ENCODE measurements around the gene TRIL.

Gene TRIL

GRCh38 chr7:28964056-28964455 is 5.9 kb upstream of the TRIL start:
- TF ChIP-seq CTCF (IDR thresholded peaks at IDR 0.05; ENCODE audit: extremely low read depth, missing control alignments) = no peak
- DNase-seq (ENCODE audit: low spot score) = no peak

GRCh38 chr7:28961972-28962371 is 3.8 kb upstream of the TRIL start:
- no peak for TF ChIP-seq CTCF (IDR thresholded peaks at IDR 0.05; ENCODE audit: extremely low read depth, missing control alignments)
- DNase-seq (ENCODE audit: low spot score) = no peak

- no peak for DNase-seq (ENCODE audit: low spot score)
- no peak for TF ChIP-seq CTCF (IDR thresholded peaks at IDR 0.05; ENCODE audit: extremely low read depth, missing control alignments)
These were observed 2.1 kb upstream of the TRIL start for GRCh38 chr7:28960071-28960840.

GRCh38 chr7:28958980-28959347 is 834 bp upstream of the TRIL start:
- DNase-seq (ENCODE audit: low spot score) = no peak
- TF ChIP-seq CTCF (IDR thresholded peaks at IDR 0.05; ENCODE audit: extremely low read depth, missing control alignments) = no peak

GRCh38 chr7:28957751-28958234 is 337 bp downstream of the TRIL start:
- TF ChIP-seq CTCF (IDR thresholded peaks at IDR 0.05; ENCODE audit: extremely low read depth, missing control alignments) = no peak
- peak; percentile 30 for DNase-seq (ENCODE audit: low spot score)

- DNase-seq (ENCODE audit: low spot score) = peak; percentile 37
- no peak for TF ChIP-seq CTCF (IDR thresholded peaks at IDR 0.05; ENCODE audit: extremely low read depth, missing control alignments)
These were observed 923 bp downstream of the TRIL start for GRCh38 chr7:28957064-28957750.

- peak; percentile 74 for DNase-seq (ENCODE audit: low spot score)
These were observed 1.5 kb downstream of the TRIL start for GRCh38 chr7:28956608-28957063.

More at GRCh38 chr7:28956608-28957063, 1.5 kb downstream of the TRIL start:
- peak; percentile 3 for TF ChIP-seq CTCF (IDR thresholded peaks at IDR 0.05; ENCODE audit: extremely low read depth, missing control alignments)
